Stomach smooth muscle (tissue), 2 donors: Measurements from ENCODE around the gene PARVA.
A peak's percentile ranks its signal among the peaks of the same experiment; 100 is the strongest.

ENCODE experiments used
- H3K27ac ChIP-seq: one replicate; pipeline ENCODE4 v1.7.0; 2013; ENCODE audit warnings: mild to moderate bottlenecking, low read length, inconsistent platforms
- H3K27me3 ChIP-seq, 2 donors: one replicate each; pipeline ENCODE4 v1.7.0; 2013; ENCODE audit warnings: low read length in 2 of 2; ENCODE audit not compliant: insufficient read depth in 2 of 2, control insufficient read depth in 1 of 2
- H3K36me3 ChIP-seq, 2 donors: one replicate each; pipeline ENCODE4 v1.7.0; 2013; ENCODE audit warnings: low read length in 2 of 2; ENCODE audit not compliant: control insufficient read depth in 2 of 2, insufficient read depth in 2 of 2
- H3K4me1 ChIP-seq: one replicate; pipeline ENCODE4 v1.7.0; 2013; ENCODE audit warnings: low read length; ENCODE audit not compliant: control insufficient read depth, insufficient read depth
- H3K4me3 ChIP-seq, 2 donors: one replicate each; pipeline ENCODE4 v1.7.0; 2013; ENCODE audit warnings: low read length in 2 of 2
- H3K9ac ChIP-seq, 2 donors: one replicate each; pipeline ENCODE4 v1.7.0; 2013; ENCODE audit warnings: low read length in 2 of 2, mild to moderate bottlenecking in 1 of 2
- H3K9me3 ChIP-seq, 2 donors: one replicate each; pipeline ENCODE4 v1.7.0; 2013; ENCODE audit warnings: low read length in 2 of 2; ENCODE audit not compliant: control insufficient read depth in 2 of 2
- donor health status: healthy.
- donor health status: Pancreatic carcinoma.

PARVA gene

GRCh38 chr11:12404436-12404835, 27.1 kb downstream of the PARVA start:
- Histone ChIP-seq H3K4me1 (peaks cover 58% of the 10 kb centered on the region), H3K27me3 (no peaks in the 10 kb centered on the region), H3K9ac (peak overlapping the region; percentile 80 to 89), H3K4me3 (peak overlapping the region in 1 of 2 donors; percentile 22), H3K36me3 (no peaks in the 10 kb centered on the region), H3K27ac (peak overlapping the region; percentile 100), H3K9me3 (no peaks in the 10 kb centered on the region)

DNA sequence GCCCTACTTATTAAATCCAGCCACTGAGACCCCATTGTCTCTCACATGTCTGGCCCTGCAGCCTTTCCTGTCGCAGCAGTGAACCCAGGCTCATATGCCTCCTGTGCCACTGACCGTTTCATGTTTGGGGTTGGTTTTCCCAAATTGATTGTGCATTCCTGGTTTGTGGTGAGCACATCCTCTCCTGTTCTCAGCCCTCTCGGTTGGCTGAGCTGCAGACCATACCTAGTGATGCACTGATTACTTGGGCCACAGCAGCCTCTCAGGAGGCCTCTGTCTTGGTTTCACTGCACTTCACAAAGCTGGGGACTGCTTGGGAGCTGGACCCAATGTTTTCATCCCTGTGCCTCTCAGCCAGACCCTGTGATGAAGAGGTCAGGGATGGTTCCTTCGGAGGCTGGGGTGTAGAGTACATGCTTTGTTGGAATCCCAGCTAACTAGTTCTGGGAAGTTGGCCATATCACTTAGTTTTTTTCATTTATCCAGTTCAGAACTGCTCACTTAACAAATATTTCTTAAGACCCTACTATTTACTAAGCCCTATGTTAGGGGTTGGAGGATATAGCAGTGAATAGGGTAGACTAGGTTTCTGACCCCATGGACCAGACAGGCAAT, 30.9 kb downstream of the PARVA start:
- H3K4me3 ChIP-seq: no peak overlapping the region
- peak overlapping the region; percentile 99 for H3K27ac ChIP-seq
- no peaks in the 10 kb centered on the region for H3K9me3 ChIP-seq
- H3K9ac ChIP-seq: peak overlapping the region; percentile 13 to 42
- no peaks in the 10 kb centered on the region for H3K27me3 ChIP-seq
- H3K36me3 ChIP-seq: no peaks in the 10 kb centered on the region
- H3K4me1 ChIP-seq: peaks cover 72% of the 10 kb centered on the region

DNA sequence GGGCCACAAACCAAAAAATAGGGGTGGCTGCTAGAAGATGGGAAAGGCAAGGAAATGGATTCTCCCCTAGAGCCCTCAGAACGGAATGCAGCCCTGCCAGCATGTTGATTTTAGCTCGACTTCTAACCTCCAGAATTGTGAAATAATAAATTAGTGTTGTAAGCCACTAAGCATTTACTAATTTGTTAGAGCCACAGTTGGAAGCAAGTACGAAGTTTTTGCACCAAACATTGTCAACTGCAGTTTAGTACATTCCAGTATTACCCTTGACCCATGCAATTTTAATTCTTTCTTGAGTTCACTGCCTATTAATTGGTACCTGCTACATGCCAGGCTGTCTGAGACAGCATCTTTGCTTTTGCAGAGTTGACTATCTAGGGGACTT, 32.2 kb downstream of the PARVA start:
- Histone ChIP-seq H3K27ac (peak overlapping the region; percentile 99), H3K27me3 (no peaks in the 10 kb centered on the region), H3K4me1 (peaks cover 70% of the 10 kb centered on the region), H3K36me3 (no peaks in the 10 kb centered on the region), H3K4me3 (peak overlapping the region in 1 of 2 donors; percentile 59), H3K9me3 (no peaks in the 10 kb centered on the region), H3K9ac (peak overlapping the region; percentile 71 to 90)

GRCh38 chr11:12410006-12410728, 32.8 kb downstream of the PARVA start:
- H3K27ac ChIP-seq: peak overlapping the region; percentile 99
- no peaks in the 10 kb centered on the region for H3K27me3 ChIP-seq
- peak overlapping the region in 1 of 2 donors; percentile 59 for H3K4me3 ChIP-seq
- H3K4me1 ChIP-seq: peaks cover 72% of the 10 kb centered on the region
- H3K9ac ChIP-seq: peak overlapping the region; percentile 71 to 90
- no peaks in the 10 kb centered on the region for H3K36me3 ChIP-seq
- H3K9me3 ChIP-seq: no peaks in the 10 kb centered on the region

DNA sequence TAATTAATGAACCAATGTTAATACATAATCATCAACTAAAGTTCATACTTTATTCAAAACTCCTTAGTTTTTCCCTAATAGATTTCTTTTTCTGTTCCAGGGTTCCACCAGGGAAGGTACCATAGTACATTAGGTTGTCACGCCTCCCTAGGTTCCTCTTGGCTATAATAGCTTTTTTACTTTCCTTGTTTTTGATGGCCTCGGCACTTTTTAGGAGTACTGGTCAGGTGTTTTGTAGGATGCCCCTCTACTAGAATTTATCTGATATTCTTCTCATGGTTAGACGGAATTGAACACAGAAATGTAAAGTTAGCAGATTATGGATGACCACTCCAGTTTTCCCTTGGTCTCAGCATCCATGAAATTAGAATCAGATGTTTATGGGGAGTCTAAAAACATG, 34.0 kb downstream of the PARVA start:
- H3K9ac ChIP-seq: peak overlapping the region; percentile 13 to 71
- H3K27me3 ChIP-seq: no peaks in the 10 kb centered on the region
- H3K27ac ChIP-seq: peak overlapping the region; percentile 99
- H3K36me3 ChIP-seq: no peaks in the 10 kb centered on the region
- H3K4me1 ChIP-seq: peaks cover 73% of the 10 kb centered on the region
- H3K9me3 ChIP-seq: no peaks in the 10 kb centered on the region
- no peak overlapping the region for H3K4me3 ChIP-seq

GRCh38 chr11:12411806-12412727, 34.7 kb downstream of the PARVA start:
- Histone ChIP-seq H3K9me3 (no peaks in the 10 kb centered on the region), H3K27ac (peak overlapping the region; percentile 99), H3K27me3 (no peaks in the 10 kb centered on the region), H3K36me3 (no peaks in the 10 kb centered on the region), H3K4me1 (peaks cover 73% of the 10 kb centered on the region), H3K4me3 (no peak overlapping the region), H3K9ac (peak overlapping the region; percentile 71 to 87)

- no peaks in the 10 kb centered on the region for H3K36me3 ChIP-seq
- peaks cover 72% of the 10 kb centered on the region for H3K4me1 ChIP-seq
- peak overlapping the region in 1 of 2 donors; percentile 29 for H3K4me3 ChIP-seq
- peak overlapping the region; percentile 99 for H3K27ac ChIP-seq
- H3K9me3 ChIP-seq: no peaks in the 10 kb centered on the region
- no peaks in the 10 kb centered on the region for H3K27me3 ChIP-seq
- H3K9ac ChIP-seq: peak overlapping the region; percentile 71 to 87
Measured at GRCh38 chr11:12413141-12414052, 36.0 kb downstream of the PARVA start.

- H3K36me3 ChIP-seq: no peaks in the 10 kb centered on the region
- no peaks in the 10 kb centered on the region for H3K27me3 ChIP-seq
- H3K9me3 ChIP-seq: no peaks in the 10 kb centered on the region
- peaks cover 66% of the 10 kb centered on the region for H3K4me1 ChIP-seq
- peak overlapping the region; percentile 38 to 71 for H3K9ac ChIP-seq
- peak overlapping the region in 1 of 2 donors; percentile 40 for H3K4me3 ChIP-seq
- peak overlapping the region; percentile 99 for H3K27ac ChIP-seq
Measured at GRCh38 chr11:12414611-12415010, 37.2 kb downstream of the PARVA start.

GRCh38 chr11:12415342-12415966, 38.1 kb downstream of the PARVA start:
- Histone ChIP-seq H3K4me1 (peaks cover 58% of the 10 kb centered on the region), H3K9me3 (no peaks in the 10 kb centered on the region), H3K27ac (peak overlapping the region; percentile 99), H3K36me3 (no peaks in the 10 kb centered on the region), H3K27me3 (no peaks in the 10 kb centered on the region), H3K4me3 (no peak overlapping the region), H3K9ac (peak overlapping the region in 1 of 2 donors; percentile 71)
